ENCODE measurements around the gene KRTAP4-8. TPM values are rescaled to one million over a fixed set of nuclear protein-coding genes. Genes with fewer than 3 reads are reported as not detected.
"Not testable (repeated sequence)": the region's sequence is repeated elsewhere in the genome, so short reads cannot be mapped to it uniquely, and the experiment has no call there.

KRTAP4-8 gene
- total RNA-seq, 1 experiment from 2014 or later = not detected

DNA sequence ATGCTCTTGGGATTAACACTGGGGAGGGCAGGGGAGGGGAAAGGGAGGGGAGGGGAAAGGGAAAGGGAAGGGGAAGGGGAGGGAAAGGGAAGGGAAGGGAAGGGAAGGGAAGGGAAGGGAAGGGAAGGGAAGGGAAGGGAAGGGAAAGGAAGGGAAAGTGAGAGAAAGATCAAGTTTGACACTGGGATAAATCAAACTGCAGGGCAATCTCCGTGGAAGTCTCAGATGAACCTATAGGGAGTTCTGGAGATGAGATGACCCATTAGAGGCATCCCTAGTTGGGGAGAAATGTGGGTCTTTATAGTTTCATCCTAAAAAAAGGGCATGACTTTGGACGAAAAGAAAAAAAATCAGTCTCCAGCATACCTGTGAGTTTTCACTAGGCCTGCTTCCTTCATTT, 23.8 kb upstream of the KRTAP4-8 start:
- no TSS peak for BruUV-seq (replicated peaks)

DNA sequence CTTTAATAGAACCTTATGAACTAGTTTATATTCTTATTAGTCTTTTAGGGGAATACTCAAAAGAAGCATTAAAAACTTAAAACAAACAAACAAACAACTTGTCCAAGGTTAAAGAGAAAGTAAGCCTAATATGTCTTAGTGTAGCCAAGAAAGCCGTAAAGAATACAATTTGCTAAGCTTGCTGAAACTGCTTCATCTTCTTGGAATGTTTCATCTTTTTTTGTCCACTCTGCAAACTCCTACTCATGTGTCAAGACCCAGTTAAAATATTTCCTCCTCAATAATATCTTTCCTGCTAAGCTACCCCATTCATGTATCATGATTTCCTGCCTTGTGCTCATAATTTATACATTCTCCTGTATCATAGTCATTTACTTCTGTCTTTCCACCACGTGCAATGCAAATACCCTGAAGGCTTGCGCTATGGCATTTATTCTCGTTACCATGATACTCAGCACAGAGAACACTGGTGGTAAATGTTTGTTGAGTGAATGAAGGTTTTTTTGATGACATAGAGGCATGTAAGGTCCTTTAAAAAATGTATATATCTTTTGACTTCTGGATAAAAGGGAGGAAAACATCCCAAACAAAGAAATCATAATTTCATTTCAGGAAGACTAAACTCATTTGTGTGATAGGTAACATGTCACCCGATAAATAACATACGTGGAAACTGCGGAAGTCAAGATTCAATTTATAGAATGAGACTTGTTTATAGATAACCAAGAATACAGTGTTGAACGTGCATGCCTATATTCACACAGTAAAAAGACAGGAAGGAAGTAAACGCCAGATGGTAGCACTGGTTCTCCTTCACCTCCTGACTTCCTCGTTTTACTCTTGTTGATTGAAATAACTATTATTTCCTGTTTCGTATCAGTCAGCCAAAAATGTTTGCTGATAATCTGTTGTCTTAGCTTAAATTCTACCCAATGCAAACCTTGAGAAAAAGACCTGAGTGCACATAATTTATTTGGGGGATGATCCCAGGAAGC, 22.1 kb upstream of the KRTAP4-8 start:
- POLR2A ChIA-PET; H3K4me1 ChIP-seq; H3K36me3 Mint-ChIP-seq (ENCODE audit: insufficient read depth, unreplicated experiment); H3K4me3 Mint-ChIP-seq (ENCODE audit: unreplicated experiment); H3K9me3 Mint-ChIP-seq (ENCODE audit: unreplicated experiment); DNase-seq; H3K4me1 Mint-ChIP-seq (ENCODE audit: low read depth, unreplicated experiment); H3K27ac Mint-ChIP-seq (ENCODE audit: unreplicated experiment); H3K9me3 ChIP-seq; CTCF ChIA-PET; intact Hi-C loops (cut with micrococcal nuclease; ENCODE audit: unreplicated experiment); H3K4me3 ChIP-seq (ENCODE audit: low read depth, low read length); BruUV-seq (replicated peaks); H3K27me3 ChIP-seq (replicated peaks; ENCODE audit: control insufficient read depth, insufficient read depth, low read length); H3K36me3 ChIP-seq (ENCODE audit: control insufficient read depth, insufficient read depth, low read length); H3K27me3 Mint-ChIP-seq (ENCODE audit: insufficient read depth, unreplicated experiment): not testable (repeated sequence)

More for the DNA sequence above, 23.8 kb upstream of the KRTAP4-8 start:
- POLR2A ChIA-PET = no interaction called here
- Histone ChIP-seq H3K4me3 (ENCODE audit: low read depth, low read length) (no peak overlapping the region), H3K4me1 (no peaks in the 10 kb centered on the region), H3K9me3 (no peaks in the 10 kb centered on the region), H3K36me3 (ENCODE audit: control insufficient read depth, insufficient read depth, low read length) (no peaks in the 10 kb centered on the region), H3K27me3 (replicated peaks; ENCODE audit: control insufficient read depth, insufficient read depth, low read length) (no peaks in the 10 kb centered on the region)
- Mint-ChIP-seq H3K36me3 (ENCODE audit: insufficient read depth, unreplicated experiment) (no peaks in the 10 kb centered on the region), H3K4me3 (ENCODE audit: unreplicated experiment) (no peak overlapping the region), H3K4me1 (ENCODE audit: low read depth, unreplicated experiment) (no peaks in the 10 kb centered on the region), H3K9me3 (ENCODE audit: unreplicated experiment) (no peaks in the 10 kb centered on the region), H3K27ac (ENCODE audit: unreplicated experiment) (no peak overlapping the region), H3K27me3 (ENCODE audit: insufficient read depth, unreplicated experiment) (no peaks in the 10 kb centered on the region)
- intact Hi-C loops (cut with micrococcal nuclease; ENCODE audit: unreplicated experiment) = no loop called here
- CTCF ChIA-PET = no interaction called here
- TF ChIP-seq, protein P1, sequence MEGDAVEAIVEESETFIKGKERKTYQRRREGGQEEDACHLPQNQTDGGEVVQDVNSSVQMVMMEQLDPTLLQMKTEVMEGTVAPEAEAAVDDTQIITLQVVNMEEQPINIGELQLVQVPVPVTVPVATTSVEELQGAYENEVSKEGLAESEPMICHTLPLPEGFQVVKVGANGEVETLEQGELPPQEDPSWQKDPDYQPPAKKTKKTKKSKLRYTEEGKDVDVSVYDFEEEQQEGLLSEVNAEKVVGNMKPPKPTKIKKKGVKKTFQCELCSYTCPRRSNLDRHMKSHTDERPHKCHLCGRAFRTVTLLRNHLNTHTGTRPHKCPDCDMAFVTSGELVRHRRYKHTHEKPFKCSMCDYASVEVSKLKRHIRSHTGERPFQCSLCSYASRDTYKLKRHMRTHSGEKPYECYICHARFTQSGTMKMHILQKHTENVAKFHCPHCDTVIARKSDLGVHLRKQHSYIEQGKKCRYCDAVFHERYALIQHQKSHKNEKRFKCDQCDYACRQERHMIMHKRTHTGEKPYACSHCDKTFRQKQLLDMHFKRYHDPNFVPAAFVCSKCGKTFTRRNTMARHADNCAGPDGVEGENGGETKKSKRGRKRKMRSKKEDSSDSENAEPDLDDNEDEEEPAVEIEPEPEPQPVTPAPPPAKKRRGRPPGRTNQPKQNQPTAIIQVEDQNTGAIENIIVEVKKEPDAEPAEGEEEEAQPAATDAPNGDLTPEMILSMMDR (IDR thresholded peaks at IDR 0.05; ENCODE audit: insufficient read depth in 1 of 2, low read depth in 1 of 2, low read length in 1 of 2, severe bottlenecking in 1 of 2, unreplicated experiment in 1 of 2) = no peak
- DNase-seq = no peak

DNA sequence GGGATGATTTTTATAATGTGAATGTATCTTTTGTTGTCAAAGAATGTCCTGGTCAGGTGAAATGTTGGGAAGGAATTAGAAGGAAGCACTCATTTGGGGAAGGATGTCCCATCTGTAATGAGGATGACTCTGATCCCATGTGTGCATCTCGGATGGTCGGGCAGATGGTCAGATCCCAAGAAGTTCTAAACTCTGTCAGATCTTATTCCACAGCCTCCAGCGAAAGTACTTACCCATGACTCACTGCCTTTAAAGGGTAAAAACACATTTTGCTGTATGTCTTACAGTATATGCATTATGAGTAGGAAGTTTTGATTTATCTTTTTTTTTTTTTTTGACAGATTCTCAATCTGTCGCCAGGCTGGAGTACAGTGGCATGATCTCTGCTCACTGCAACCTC, 20.8 kb upstream of the KRTAP4-8 start:
- DNase-seq = no peak
- H3K36me3 ChIP-seq (ENCODE audit: control insufficient read depth, insufficient read depth, low read length) = no peaks in the 10 kb centered on the region
- Mint-ChIP-seq H3K4me3 (ENCODE audit: unreplicated experiment) (no peak overlapping the region), H3K27ac (ENCODE audit: unreplicated experiment) (no peak overlapping the region), H3K27me3 (ENCODE audit: insufficient read depth, unreplicated experiment) (no peaks in the 10 kb centered on the region), H3K4me1 (ENCODE audit: low read depth, unreplicated experiment) (no peaks in the 10 kb centered on the region), H3K9me3 (ENCODE audit: unreplicated experiment) (no peaks in the 10 kb centered on the region), H3K36me3 (ENCODE audit: insufficient read depth, unreplicated experiment) (no peaks in the 10 kb centered on the region)
- no TSS peak for BruUV-seq (replicated peaks)
- TF ChIP-seq, protein P1 (IDR thresholded peaks at IDR 0.05; ENCODE audit: insufficient read depth in 1 of 2, low read depth in 1 of 2, low read length in 1 of 2, severe bottlenecking in 1 of 2, unreplicated experiment in 1 of 2) = no peak
- no peak overlapping the region for H3K4me3 ChIP-seq (ENCODE audit: low read depth, low read length)
- no peaks in the 10 kb centered on the region for H3K27me3 ChIP-seq (replicated peaks; ENCODE audit: control insufficient read depth, insufficient read depth, low read length)
- intact Hi-C loops (cut with micrococcal nuclease; ENCODE audit: unreplicated experiment) = no loop called here
- ChIA-PET POLR2A (no interaction called here), CTCF (no interaction called here)
- no peaks in the 10 kb centered on the region for H3K9me3 ChIP-seq
- no peaks in the 10 kb centered on the region for H3K4me1 ChIP-seq

DNA sequence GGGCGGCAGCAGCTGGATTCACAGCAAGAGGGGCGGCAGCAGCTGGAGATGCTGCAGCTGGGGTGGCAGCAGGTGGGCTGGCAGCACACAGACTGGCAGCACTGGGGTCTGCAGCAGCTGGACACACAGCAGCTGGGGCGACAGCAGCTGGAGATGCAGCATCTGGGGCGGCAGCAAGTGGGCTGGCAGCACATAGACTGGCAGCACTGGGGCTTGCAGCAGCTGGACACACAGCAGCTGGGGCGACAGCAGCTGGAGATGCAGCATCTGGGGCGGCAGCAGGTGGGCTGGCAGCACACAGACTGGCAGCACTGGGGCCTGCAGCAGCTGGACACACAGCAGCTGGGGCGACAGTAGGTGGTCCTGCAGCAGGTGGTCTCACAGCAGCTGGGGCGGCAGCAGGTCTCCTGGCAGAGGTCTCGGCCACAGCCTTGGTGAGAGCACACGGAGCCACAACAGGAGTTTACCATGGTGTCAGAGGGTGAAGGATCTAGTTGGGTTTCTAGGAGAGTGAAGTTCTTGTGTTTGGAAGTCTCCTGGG, 20.0 kb upstream of the KRTAP4-8 start, which contains the start of gene KRTAP4-11:
Gene KRTAP4-11, minus strand, starts transcription at position 528 of the 541 bp plus-strand sequence. Its CDS starts 58 bp downstream, at position 470.
- intact Hi-C loops (cut with micrococcal nuclease; ENCODE audit: unreplicated experiment); H3K4me1 Mint-ChIP-seq (ENCODE audit: low read depth, unreplicated experiment); H3K4me3 Mint-ChIP-seq (ENCODE audit: unreplicated experiment); POLR2A ChIA-PET; BruUV-seq (replicated peaks); H3K27me3 ChIP-seq (replicated peaks; ENCODE audit: control insufficient read depth, insufficient read depth, low read length); H3K4me1 ChIP-seq; H3K27ac Mint-ChIP-seq (ENCODE audit: unreplicated experiment); H3K9me3 ChIP-seq; DNase-seq; H3K4me3 ChIP-seq (ENCODE audit: low read depth, low read length); H3K9me3 Mint-ChIP-seq (ENCODE audit: unreplicated experiment); H3K27me3 Mint-ChIP-seq (ENCODE audit: insufficient read depth, unreplicated experiment); H3K36me3 Mint-ChIP-seq (ENCODE audit: insufficient read depth, unreplicated experiment); CTCF ChIA-PET; H3K36me3 ChIP-seq (ENCODE audit: control insufficient read depth, insufficient read depth, low read length): not testable (repeated sequence)
